Measurements from ENCODE around the gene SLC25A23.

SLC25A23 gene

GRCh38 chr19:6479836-6480398 lies 20.3 kb upstream of the SLC25A23 start:
- no peak for TF ChIP-seq SIN3A (IDR thresholded peaks at IDR 0.05; ENCODE audit: borderline replicate concordance, insufficient read depth, low read length)
- TF ChIP-seq REST (IDR thresholded peaks at IDR 0.05; ENCODE audit: insufficient read depth in 1 of 2, low read depth in 2 of 2, low read length in 2 of 2) = no peak
- TF ChIP-seq POLR2AphosphoS5 (IDR thresholded peaks at IDR 0.05; ENCODE audit: low read depth, low read length) = no peak
- no peak for TF ChIP-seq TAF1 (IDR thresholded peaks at IDR 0.05; ENCODE audit: borderline replicate concordance, insufficient read depth, low read length)
- TF ChIP-seq FOXP2 (optimal IDR thresholded peaks at IDR 0.05; ENCODE audit: borderline replicate concordance, extremely low read depth, extremely low read length, insufficient read depth) = no peak

GRCh38 chr19:6478815-6479214 lies 19.2 kb upstream of the SLC25A23 start:
- TF ChIP-seq TAF1 (IDR thresholded peaks at IDR 0.05; ENCODE audit: borderline replicate concordance, insufficient read depth, low read length) = no peak
- no peak for TF ChIP-seq SIN3A (IDR thresholded peaks at IDR 0.05; ENCODE audit: borderline replicate concordance, insufficient read depth, low read length)
- TF ChIP-seq FOXP2 (optimal IDR thresholded peaks at IDR 0.05; ENCODE audit: borderline replicate concordance, extremely low read depth, extremely low read length, insufficient read depth) = no peak
- TF ChIP-seq POLR2AphosphoS5 (IDR thresholded peaks at IDR 0.05; ENCODE audit: low read depth, low read length) = no peak
- no peak for TF ChIP-seq REST (IDR thresholded peaks at IDR 0.05; ENCODE audit: insufficient read depth in 1 of 2, low read depth in 2 of 2, low read length in 2 of 2)

GRCh38 chr19:6476896-6477431 lies 17.4 kb upstream of the SLC25A23 start:
- TF ChIP-seq REST (IDR thresholded peaks at IDR 0.05; ENCODE audit: insufficient read depth in 1 of 2, low read depth in 2 of 2, low read length in 2 of 2) (no peak), SIN3A (IDR thresholded peaks at IDR 0.05; ENCODE audit: borderline replicate concordance, insufficient read depth, low read length) (no peak), POLR2AphosphoS5 (IDR thresholded peaks at IDR 0.05; ENCODE audit: low read depth, low read length) (no peak), TAF1 (IDR thresholded peaks at IDR 0.05; ENCODE audit: borderline replicate concordance, insufficient read depth, low read length) (no peak), FOXP2 (optimal IDR thresholded peaks at IDR 0.05; ENCODE audit: borderline replicate concordance, extremely low read depth, extremely low read length, insufficient read depth) (no peak)

- TF ChIP-seq FOXP2 (optimal IDR thresholded peaks at IDR 0.05; ENCODE audit: borderline replicate concordance, extremely low read depth, extremely low read length, insufficient read depth) = no peak
- no peak for TF ChIP-seq POLR2AphosphoS5 (IDR thresholded peaks at IDR 0.05; ENCODE audit: low read depth, low read length)
- no peak for TF ChIP-seq TAF1 (IDR thresholded peaks at IDR 0.05; ENCODE audit: borderline replicate concordance, insufficient read depth, low read length)
- no peak for TF ChIP-seq SIN3A (IDR thresholded peaks at IDR 0.05; ENCODE audit: borderline replicate concordance, insufficient read depth, low read length)
Measured at GRCh38 chr19:6476155-6476895, 16.7 kb upstream of the SLC25A23 start.

- no peak for TF ChIP-seq SIN3A (IDR thresholded peaks at IDR 0.05; ENCODE audit: borderline replicate concordance, insufficient read depth, low read length)
- no peak for TF ChIP-seq FOXP2 (optimal IDR thresholded peaks at IDR 0.05; ENCODE audit: borderline replicate concordance, extremely low read depth, extremely low read length, insufficient read depth)
Measured at GRCh38 chr19:6475321-6476108, 15.9 kb upstream of the SLC25A23 start.

All from PFSK-1 (cell line).